ENCODE results near the gene NAV2. TPM values are rescaled to one million over a fixed set of nuclear protein-coding genes. Genes with fewer than 3 reads are reported as not detected.

Gene NAV2
- total and polyA plus RNA-seq, 2 experiments from 2014 or later = 26.0 to 45.0 TPM

DNA sequence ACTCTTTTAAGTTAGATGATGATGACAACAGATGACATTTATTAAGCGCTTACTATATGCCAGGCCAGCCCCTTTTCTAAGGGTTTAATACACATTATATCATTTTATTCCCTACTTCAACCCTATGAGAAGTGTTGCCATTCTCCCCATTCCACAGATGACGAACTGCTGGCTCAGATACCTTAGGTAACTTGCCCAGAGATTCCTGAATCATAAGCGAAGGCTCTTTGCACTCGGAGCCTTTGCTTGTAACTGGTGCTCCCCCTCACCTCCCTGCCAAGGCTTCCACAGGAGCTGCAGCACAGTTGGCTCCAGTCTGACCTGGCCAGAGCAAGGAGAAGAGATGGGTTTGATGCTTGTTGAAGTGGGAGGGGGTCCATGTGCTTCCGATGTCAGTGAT lies 404.7 kb downstream of the NAV2 start:
- no peak overlapping the region for H3K27ac ChIP-seq (ENCODE audit: low read depth)
- H3K36me3 ChIP-seq (ENCODE audit: insufficient read depth) = peaks cover 14% of the 10 kb centered on the region
- no peaks in the 10 kb centered on the region for H3K27me3 Mint-ChIP-seq (ENCODE audit: insufficient read depth, low read depth, poor library complexity)
- no peaks in the 10 kb centered on the region for H3F3A ChIP-seq (replicated peaks; ENCODE audit: low read depth)
- TF ChIP-seq CREB1 (CRISPR knock-in tag; IDR thresholded peaks at IDR 0.05; ENCODE audit: low read depth) (no peak), JUNB (IDR thresholded peaks at IDR 0.05; ENCODE audit: unreplicated experiment) (no peak), POLR2AphosphoS5 (IDR thresholded peaks at IDR 0.05; ENCODE audit: low read depth) (no peak), ZNF114 (CRISPR knock-in tag; IDR thresholded peaks at IDR 0.05) (no peak), EZH2 (IDR thresholded peaks at IDR 0.05; ENCODE audit: low read depth, unreplicated experiment) (no peak), EZH2phosphoT487 (IDR thresholded peaks at IDR 0.05; ENCODE audit: unreplicated experiment) (no peak), ZNF331 (CRISPR knock-in tag; IDR thresholded peaks at IDR 0.05; ENCODE audit: low read depth) (no peak), NANOG (IDR thresholded peaks at IDR 0.05; ENCODE audit: borderline replicate concordance) (no peak), STAT1 (IDR thresholded peaks at IDR 0.05; ENCODE audit: unreplicated experiment) (no peak)
- TF ChIP-seq, protein P1, sequence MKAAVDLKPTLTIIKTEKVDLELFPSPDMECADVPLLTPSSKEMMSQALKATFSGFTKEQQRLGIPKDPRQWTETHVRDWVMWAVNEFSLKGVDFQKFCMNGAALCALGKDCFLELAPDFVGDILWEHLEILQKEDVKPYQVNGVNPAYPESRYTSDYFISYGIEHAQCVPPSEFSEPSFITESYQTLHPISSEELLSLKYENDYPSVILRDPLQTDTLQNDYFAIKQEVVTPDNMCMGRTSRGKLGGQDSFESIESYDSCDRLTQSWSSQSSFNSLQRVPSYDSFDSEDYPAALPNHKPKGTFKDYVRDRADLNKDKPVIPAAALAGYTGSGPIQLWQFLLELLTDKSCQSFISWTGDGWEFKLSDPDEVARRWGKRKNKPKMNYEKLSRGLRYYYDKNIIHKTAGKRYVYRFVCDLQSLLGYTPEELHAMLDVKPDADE (IDR thresholded peaks at IDR 0.05) = no peak
- TF ChIP-seq, protein P2, sequence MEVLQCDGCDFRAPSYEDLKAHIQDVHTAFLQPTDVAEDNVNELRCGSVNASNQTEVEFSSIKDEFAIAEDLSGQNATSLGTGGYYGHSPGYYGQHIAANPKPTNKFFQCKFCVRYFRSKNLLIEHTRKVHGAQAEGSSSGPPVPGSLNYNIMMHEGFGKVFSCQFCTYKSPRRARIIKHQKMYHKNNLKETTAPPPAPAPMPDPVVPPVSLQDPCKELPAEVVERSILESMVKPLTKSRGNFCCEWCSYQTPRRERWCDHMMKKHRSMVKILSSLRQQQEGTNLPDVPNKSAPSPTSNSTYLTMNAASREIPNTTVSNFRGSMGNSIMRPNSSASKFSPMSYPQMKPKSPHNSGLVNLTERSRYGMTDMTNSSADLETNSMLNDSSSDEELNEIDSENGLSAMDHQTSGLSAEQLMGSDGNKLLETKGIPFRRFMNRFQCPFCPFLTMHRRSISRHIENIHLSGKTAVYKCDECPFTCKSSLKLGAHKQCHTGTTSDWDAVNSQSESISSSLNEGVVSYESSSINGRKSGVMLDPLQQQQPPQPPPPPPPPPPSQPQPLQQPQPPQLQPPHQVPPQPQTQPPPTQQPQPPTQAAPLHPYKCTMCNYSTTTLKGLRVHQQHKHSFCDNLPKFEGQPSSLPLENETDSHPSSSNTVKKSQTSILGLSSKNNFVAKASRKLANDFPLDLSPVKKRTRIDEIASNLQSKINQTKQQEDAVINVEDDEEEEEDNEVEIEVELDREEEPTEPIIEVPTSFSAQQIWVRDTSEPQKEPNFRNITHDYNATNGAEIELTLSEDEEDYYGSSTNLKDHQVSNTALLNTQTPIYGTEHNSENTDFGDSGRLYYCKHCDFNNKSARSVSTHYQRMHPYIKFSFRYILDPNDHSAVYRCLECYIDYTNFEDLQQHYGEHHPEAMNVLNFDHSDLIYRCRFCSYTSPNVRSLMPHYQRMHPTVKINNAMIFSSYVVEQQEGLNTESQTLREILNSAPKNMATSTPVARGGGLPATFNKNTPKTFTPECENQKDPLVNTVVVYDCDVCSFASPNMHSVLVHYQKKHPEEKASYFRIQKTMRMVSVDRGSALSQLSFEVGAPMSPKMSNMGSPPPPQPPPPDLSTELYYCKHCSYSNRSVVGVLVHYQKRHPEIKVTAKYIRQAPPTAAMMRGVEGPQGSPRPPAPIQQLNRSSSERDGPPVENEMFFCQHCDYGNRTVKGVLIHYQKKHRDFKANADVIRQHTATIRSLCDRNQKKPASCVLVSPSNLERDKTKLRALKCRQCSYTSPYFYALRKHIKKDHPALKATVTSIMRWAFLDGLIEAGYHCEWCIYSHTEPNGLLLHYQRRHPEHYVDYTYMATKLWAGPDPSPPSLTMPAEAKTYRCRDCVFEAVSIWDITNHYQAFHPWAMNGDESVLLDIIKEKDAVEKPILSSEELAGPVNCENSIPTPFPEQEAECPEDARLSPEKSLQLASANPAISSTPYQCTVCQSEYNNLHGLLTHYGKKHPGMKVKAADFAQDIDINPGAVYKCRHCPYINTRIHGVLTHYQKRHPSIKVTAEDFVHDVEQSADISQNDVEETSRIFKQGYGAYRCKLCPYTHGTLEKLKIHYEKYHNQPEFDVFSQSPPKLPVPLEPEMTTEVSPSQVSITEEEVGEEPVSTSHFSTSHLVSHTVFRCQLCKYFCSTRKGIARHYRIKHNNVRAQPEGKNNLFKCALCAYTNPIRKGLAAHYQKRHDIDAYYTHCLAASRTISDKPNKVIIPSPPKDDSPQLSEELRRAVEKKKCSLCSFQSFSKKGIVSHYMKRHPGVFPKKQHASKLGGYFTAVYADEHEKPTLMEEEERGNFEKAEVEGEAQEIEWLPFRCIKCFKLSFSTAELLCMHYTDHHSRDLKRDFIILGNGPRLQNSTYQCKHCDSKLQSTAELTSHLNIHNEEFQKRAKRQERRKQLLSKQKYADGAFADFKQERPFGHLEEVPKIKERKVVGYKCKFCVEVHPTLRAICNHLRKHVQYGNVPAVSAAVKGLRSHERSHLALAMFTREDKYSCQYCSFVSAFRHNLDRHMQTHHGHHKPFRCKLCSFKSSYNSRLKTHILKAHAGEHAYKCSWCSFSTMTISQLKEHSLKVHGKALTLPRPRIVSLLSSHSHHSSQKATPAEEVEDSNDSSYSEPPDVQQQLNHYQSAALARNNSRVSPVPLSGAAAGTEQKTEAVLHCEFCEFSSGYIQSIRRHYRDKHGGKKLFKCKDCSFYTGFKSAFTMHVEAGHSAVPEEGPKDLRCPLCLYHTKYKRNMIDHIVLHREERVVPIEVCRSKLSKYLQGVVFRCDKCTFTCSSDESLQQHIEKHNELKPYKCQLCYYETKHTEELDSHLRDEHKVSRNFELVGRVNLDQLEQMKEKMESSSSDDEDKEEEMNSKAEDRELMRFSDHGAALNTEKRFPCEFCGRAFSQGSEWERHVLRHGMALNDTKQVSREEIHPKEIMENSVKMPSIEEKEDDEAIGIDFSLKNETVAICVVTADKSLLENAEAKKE (CRISPR knock-in tag; IDR thresholded peaks at IDR 0.05) = no peak
- TF ChIP-seq, protein P3, sequence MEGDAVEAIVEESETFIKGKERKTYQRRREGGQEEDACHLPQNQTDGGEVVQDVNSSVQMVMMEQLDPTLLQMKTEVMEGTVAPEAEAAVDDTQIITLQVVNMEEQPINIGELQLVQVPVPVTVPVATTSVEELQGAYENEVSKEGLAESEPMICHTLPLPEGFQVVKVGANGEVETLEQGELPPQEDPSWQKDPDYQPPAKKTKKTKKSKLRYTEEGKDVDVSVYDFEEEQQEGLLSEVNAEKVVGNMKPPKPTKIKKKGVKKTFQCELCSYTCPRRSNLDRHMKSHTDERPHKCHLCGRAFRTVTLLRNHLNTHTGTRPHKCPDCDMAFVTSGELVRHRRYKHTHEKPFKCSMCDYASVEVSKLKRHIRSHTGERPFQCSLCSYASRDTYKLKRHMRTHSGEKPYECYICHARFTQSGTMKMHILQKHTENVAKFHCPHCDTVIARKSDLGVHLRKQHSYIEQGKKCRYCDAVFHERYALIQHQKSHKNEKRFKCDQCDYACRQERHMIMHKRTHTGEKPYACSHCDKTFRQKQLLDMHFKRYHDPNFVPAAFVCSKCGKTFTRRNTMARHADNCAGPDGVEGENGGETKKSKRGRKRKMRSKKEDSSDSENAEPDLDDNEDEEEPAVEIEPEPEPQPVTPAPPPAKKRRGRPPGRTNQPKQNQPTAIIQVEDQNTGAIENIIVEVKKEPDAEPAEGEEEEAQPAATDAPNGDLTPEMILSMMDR (conservative IDR thresholded peaks at IDR 0.05; ENCODE audit: low read depth in 2 of 2) = no peak
- TF ChIP-seq, protein P4, sequence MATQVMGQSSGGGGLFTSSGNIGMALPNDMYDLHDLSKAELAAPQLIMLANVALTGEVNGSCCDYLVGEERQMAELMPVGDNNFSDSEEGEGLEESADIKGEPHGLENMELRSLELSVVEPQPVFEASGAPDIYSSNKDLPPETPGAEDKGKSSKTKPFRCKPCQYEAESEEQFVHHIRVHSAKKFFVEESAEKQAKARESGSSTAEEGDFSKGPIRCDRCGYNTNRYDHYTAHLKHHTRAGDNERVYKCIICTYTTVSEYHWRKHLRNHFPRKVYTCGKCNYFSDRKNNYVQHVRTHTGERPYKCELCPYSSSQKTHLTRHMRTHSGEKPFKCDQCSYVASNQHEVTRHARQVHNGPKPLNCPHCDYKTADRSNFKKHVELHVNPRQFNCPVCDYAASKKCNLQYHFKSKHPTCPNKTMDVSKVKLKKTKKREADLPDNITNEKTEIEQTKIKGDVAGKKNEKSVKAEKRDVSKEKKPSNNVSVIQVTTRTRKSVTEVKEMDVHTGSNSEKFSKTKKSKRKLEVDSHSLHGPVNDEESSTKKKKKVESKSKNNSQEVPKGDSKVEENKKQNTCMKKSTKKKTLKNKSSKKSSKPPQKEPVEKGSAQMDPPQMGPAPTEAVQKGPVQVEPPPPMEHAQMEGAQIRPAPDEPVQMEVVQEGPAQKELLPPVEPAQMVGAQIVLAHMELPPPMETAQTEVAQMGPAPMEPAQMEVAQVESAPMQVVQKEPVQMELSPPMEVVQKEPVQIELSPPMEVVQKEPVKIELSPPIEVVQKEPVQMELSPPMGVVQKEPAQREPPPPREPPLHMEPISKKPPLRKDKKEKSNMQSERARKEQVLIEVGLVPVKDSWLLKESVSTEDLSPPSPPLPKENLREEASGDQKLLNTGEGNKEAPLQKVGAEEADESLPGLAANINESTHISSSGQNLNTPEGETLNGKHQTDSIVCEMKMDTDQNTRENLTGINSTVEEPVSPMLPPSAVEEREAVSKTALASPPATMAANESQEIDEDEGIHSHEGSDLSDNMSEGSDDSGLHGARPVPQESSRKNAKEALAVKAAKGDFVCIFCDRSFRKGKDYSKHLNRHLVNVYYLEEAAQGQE (IDR thresholded peaks at IDR 0.05; ENCODE audit: unreplicated experiment) = no peak
- no peaks in the 10 kb centered on the region; the same call in 2 of the 3 replicates for H3K4me1 Mint-ChIP-seq
- no peaks in the 10 kb centered on the region for H3K4me1 ChIP-seq (ENCODE audit: insufficient read depth)
- H4K20me1 ChIP-seq (replicated peaks; ENCODE audit: insufficient read depth) = 0 out of 2 replicates have a peak, but pooled peaks cover 3% of the 10 kb centered on the region
- H3K4me3 ChIP-seq = no peak overlapping the region
- ATAC-seq (no peak), DNase-seq (ENCODE audit: low spot score) (no peak)
- H3K4me2 ChIP-seq = no peak overlapping the region
- no peaks in the 10 kb centered on the region for H3K9me2 ChIP-seq (ENCODE audit: insufficient read depth)
- H3K4me3 Mint-ChIP-seq = no peak overlapping the region
- no peaks in the 10 kb centered on the region for H3K27me3 ChIP-seq (ENCODE audit: insufficient read depth)
- H3K27ac Mint-ChIP-seq = no peak overlapping the region
- no peaks in the 10 kb centered on the region for H3K79me2 ChIP-seq (replicated peaks; ENCODE audit: insufficient read depth)
- H2AFZ ChIP-seq = no peak overlapping the region
- H3K36me3 Mint-ChIP-seq (ENCODE audit: low read depth) = peaks cover 69% of the 10 kb centered on the region
- no peaks in the 10 kb centered on the region for H3K9me3 Mint-ChIP-seq

Data from GM23338 (cell line).